RWPE2 (cell line): ENCODE measurements around the gene SMARCA1.

ENCODE experiments used
- ATAC-seq: fragments of 200-7000 bp; cut with Tn5 transposase; 3 replicates; pipeline ENCODE4 v1.9.1; 2021; ENCODE audit warnings: low read depth
- DNase-seq: peaks from one replicate; pipeline ENCODE4 v3.0.0-alpha.2; 2020; ENCODE audit warnings: low spot score
- H3K27ac ChIP-seq: fragments of 450-650 bp; 2 replicates; pipeline ENCODE4 v1.5.1; 2017; ENCODE audit warnings: mild to moderate bottlenecking; ENCODE audit not compliant: poor library complexity, severe bottlenecking
- H3K27me3 ChIP-seq: fragments of 250-450 bp; sonication (Bioruptor Pico); 2 replicates; pipeline ENCODE4 v1.5.1; 2021; ENCODE audit warnings: mild to moderate bottlenecking, moderate library complexity; ENCODE audit not compliant: insufficient read depth, poor library complexity, severe bottlenecking
- H3K36me3 ChIP-seq: fragments of 250-450 bp; sonication (Bioruptor Pico); 2 replicates; pipeline ENCODE4 v1.5.1; 2020; ENCODE audit warnings: low read depth, mild to moderate bottlenecking, moderate library complexity
- H3K4me1 ChIP-seq: fragments of 250-450 bp; sonication (Bioruptor Pico); 2 replicates; pipeline ENCODE4 v1.5.1; 2021; ENCODE audit warnings: mild to moderate bottlenecking, moderate library complexity; ENCODE audit not compliant: insufficient read depth, poor library complexity, severe bottlenecking
- H3K4me3 ChIP-seq: fragments of 250-450 bp; sonication (Bioruptor Pico); 2 replicates; pipeline ENCODE4 v1.5.1; 2021; ENCODE audit warnings: mild to moderate bottlenecking, moderate library complexity; ENCODE audit not compliant: severe bottlenecking
- H3K9me3 ChIP-seq: fragments of 250-450 bp; sonication (Bioruptor Pico); 2 replicates; pipeline ENCODE4 v1.5.1; 2021; ENCODE audit warnings: mild to moderate bottlenecking, moderate library complexity; ENCODE audit not compliant: severe bottlenecking
- CTCF ChIP-seq: fragments of 450-650 bp; IDR thresholded peaks from one replicate; pipeline ENCODE4 v1.5.1; 2017; ENCODE audit warnings: mild to moderate bottlenecking, moderate library complexity; ENCODE audit not compliant: poor library complexity, severe bottlenecking

Gene SMARCA1

GRCh38 chrX:129523079-129523911 is at the start of gene SMARCA1:
SMARCA1 (minus strand) TSS chrX:129523490; CDS start chrX:129523370, 120 bp downstream.
- H3K4me3 ChIP-seq: peak within 1 kb of the TSS; percentile 64
- TF ChIP-seq CTCF: no peak

GRCh38 chrX:129572422-129572821 is 49.1 kb upstream of the SMARCA1 start:
- DNase-seq (no peak), ATAC-seq (no peak)
- Histone ChIP-seq H3K9me3 (no peaks in the 10 kb centered on the region), H3K4me3 (no peak overlapping the region), H3K36me3 (peaks cover 19% of the 10 kb centered on the region), H3K4me1 (no peaks in the 10 kb centered on the region), H3K27ac (no peak overlapping the region), H3K27me3 (no peaks in the 10 kb centered on the region)
- no peak for TF ChIP-seq CTCF

More at GRCh38 chrX:129523079-129523911, at the start of gene SMARCA1:
- Histone ChIP-seq H3K4me1 (no peaks in the 10 kb centered on the region), H3K36me3 (no peaks in the 10 kb centered on the region), H3K27me3 (no peaks in the 10 kb centered on the region), H3K27ac (peak within 1 kb of the TSS; percentile 39), H3K9me3 (no peaks in the 10 kb centered on the region)
- DNase-seq (peak; percentile 26), ATAC-seq (peak; percentile 47)

- Histone ChIP-seq H3K4me3 (no peak overlapping the region), H3K9me3 (no peaks in the 10 kb centered on the region), H3K36me3 (peaks cover 16% of the 10 kb centered on the region), H3K27me3 (no peaks in the 10 kb centered on the region), H3K4me1 (no peaks in the 10 kb centered on the region), H3K27ac (no peak overlapping the region)
- DNase-seq: no peak
- TF ChIP-seq CTCF: no peak
- no peak for ATAC-seq
Observed at GRCh38 chrX:129568349-129568748, 45.1 kb upstream of the SMARCA1 start.

- Histone ChIP-seq H3K27ac (no peak overlapping the region), H3K36me3 (peaks cover 38% of the 10 kb centered on the region), H3K27me3 (no peaks in the 10 kb centered on the region), H3K4me3 (no peak overlapping the region), H3K9me3 (no peaks in the 10 kb centered on the region), H3K4me1 (no peaks in the 10 kb centered on the region)
- TF ChIP-seq CTCF: no peak
- ATAC-seq: no peak
- DNase-seq: no peak
Observed at GRCh38 chrX:129566073-129566472, 42.8 kb upstream of the SMARCA1 start.
